ENCODE data around the gene NFATC2IP.
"Not testable (repeated sequence)": the region's sequence is repeated elsewhere in the genome, so short reads cannot be mapped to it uniquely, and the experiment has no call there.

Gene NFATC2IP

GRCh38 chr16:28967156-28967555 lies 16.4 kb downstream of the NFATC2IP start:
- H3K4me3 ChIP-seq (replicated peaks in 1 of 2; ENCODE audit: low read depth in 2 of 2, low read length in 2 of 2) = no peak overlapping the region
- TF ChIP-seq CTCF (IDR thresholded peaks at IDR 0.05; ENCODE audit: low read depth, low read length) = no peak
- DNase-seq (ENCODE audit: low read depth in 2 of 2) = no peak

GRCh38 chr16:28969696-28970095 lies 19.0 kb downstream of the NFATC2IP start:
- DNase-seq (ENCODE audit: low read depth in 2 of 2) = not testable (repeated sequence)

GRCh38 chr16:28974007-28974436 lies 23.3 kb downstream of the NFATC2IP start:
- peak; percentile 85 for TF ChIP-seq CTCF (IDR thresholded peaks at IDR 0.05; ENCODE audit: low read depth, low read length)
- peak; percentile 74 to 80 for DNase-seq (ENCODE audit: low read depth in 2 of 2)
- peak overlapping the region; percentile 99 for H3K4me3 ChIP-seq (replicated peaks in 1 of 2; ENCODE audit: low read depth in 2 of 2, low read length in 2 of 2)

More at GRCh38 chr16:28969696-28970095, 19.0 kb downstream of the NFATC2IP start:
- H3K4me3 ChIP-seq (replicated peaks in 1 of 2; ENCODE audit: low read depth in 2 of 2, low read length in 2 of 2) = not testable (repeated sequence)

DNA sequence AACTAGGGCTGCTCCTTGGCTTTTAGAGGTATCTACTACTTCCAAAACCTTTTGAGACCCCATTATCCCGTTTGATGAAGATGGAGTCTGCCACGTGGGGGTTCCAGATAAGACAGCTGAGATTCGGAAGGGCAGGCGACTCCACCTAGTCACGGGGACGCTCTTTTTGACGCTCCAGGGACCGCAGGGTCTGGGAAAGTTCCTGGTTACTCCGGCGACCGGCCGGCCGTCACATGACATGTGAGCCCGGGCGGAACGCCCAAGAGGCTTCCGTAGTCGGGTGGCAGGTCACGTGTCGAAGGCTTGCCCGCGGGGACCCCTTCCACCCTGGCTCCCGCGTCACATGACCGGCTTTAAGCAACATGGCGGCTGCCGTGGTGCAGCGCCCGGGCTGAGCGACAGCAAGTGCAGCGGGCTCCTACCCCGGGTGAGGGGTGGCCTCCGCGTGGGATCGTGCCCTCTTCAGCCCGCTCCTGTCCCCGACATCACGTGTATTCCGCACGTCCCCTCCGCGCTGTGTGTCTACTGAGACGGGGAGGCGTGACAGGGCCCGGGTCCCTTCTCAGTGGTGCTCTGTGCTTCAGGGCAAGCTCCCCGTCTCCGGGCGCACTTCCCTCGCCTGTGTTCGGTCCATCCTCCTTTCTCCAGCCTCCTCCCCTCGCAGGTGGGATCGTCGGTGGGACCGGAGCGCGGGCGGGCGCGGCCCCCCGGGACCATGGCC lies 23.9 kb downstream of the NFATC2IP start, which contains the start of gene SPNS1:
Gene SPNS1 (plus strand): TSS at position 342 of the 721 bp plus-strand sequence. CDS start 374 bp downstream, at position 716.
- no peak for TF ChIP-seq CTCF (IDR thresholded peaks at IDR 0.05; ENCODE audit: low read depth, low read length)
- peak within 1 kb of the TSS; percentile 99 for H3K4me3 ChIP-seq (replicated peaks in 1 of 2; ENCODE audit: low read depth in 2 of 2, low read length in 2 of 2)
- peak; percentile 97 to 98 for DNase-seq (ENCODE audit: low read depth in 2 of 2)

GRCh38 chr16:28975158-28975599 lies 24.4 kb downstream of the NFATC2IP start:
- DNase-seq (ENCODE audit: low read depth in 2 of 2) = no peak
- H3K4me3 ChIP-seq (replicated peaks in 1 of 2; ENCODE audit: low read depth in 2 of 2, low read length in 2 of 2) = peak overlapping the region; percentile 99
- TF ChIP-seq CTCF (IDR thresholded peaks at IDR 0.05; ENCODE audit: low read depth, low read length) = no peak

DNA sequence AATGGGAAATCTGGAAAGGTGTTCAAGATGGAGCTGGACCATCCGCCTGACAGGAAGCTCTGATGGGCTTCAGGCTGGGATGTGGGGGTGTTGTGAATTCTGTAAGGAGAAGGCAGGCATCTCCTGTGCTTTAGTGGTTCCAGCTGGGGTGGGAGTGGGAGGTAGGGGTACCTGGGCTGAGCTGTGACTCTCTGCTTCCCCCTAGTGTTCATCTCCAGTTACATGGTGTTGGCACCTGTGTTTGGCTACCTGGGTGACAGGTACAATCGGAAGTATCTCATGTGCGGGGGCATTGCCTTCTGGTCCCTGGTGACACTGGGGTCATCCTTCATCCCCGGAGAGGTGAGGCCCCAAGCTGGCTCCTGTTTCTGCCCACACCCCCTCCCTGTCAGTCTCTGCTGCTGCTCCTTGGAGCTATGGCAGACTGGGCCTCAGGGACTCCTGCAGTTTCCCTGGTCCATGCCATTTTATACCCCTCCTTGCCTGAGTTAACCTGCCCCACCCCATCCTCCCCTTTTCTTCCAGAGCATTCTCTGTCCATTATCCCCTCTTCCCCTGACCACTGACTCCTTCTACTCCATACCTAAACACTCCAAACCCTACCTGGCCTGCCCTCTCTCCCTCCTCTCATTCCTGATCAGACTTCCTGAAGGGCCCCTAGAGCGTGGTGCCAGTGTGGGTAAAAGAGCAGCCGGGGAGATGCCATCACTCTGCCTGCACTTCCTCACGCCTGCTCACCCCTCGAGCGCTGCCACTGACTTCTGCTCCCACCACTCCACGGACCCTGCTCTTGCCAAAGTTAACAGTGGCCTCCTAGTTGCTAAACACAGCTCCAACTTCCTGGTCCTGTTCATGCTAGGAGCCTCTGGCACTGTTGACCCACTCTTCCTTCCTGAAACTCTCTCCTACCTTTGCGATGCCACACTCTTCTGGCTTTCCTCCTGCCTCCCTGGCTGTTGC lies 27.2 kb downstream of the NFATC2IP start:
- H3K4me3 ChIP-seq (replicated peaks in 1 of 2; ENCODE audit: low read depth in 2 of 2, low read length in 2 of 2) = no peak overlapping the region
- TF ChIP-seq CTCF (IDR thresholded peaks at IDR 0.05; ENCODE audit: low read depth, low read length) = peak; percentile 17
- no peak for DNase-seq (ENCODE audit: low read depth in 2 of 2)

DNA sequence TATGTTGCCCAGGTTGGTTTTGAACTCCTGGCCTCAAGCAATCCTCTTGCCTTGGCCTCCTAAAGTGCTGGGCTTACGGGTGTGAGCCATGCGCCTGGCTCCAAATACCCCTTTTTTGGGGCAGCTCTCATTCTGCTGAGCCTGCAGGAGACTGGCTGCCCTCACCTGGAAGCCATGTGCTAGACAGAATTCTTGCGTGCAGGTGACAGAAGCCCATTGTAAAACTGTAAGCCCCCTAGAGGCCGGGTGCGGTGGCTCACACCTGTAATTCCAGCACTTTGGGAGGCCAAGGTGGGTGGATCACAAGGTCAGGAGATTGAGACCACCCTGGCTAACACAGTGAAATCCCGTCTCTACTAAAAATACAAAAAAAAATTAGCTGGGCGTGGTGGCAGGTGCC lies 29.6 kb downstream of the NFATC2IP start:
- not testable (repeated sequence) for DNase-seq (ENCODE audit: low read depth in 2 of 2); H3K4me3 ChIP-seq (replicated peaks in 1 of 2; ENCODE audit: low read depth in 2 of 2, low read length in 2 of 2)
